ENCODE data around the gene HMCN1.
"Not testable (repeated sequence)": the region's sequence is repeated elsewhere in the genome, so short reads cannot be mapped to it uniquely, and the experiment has no call there.

Gene HMCN1

DNA sequence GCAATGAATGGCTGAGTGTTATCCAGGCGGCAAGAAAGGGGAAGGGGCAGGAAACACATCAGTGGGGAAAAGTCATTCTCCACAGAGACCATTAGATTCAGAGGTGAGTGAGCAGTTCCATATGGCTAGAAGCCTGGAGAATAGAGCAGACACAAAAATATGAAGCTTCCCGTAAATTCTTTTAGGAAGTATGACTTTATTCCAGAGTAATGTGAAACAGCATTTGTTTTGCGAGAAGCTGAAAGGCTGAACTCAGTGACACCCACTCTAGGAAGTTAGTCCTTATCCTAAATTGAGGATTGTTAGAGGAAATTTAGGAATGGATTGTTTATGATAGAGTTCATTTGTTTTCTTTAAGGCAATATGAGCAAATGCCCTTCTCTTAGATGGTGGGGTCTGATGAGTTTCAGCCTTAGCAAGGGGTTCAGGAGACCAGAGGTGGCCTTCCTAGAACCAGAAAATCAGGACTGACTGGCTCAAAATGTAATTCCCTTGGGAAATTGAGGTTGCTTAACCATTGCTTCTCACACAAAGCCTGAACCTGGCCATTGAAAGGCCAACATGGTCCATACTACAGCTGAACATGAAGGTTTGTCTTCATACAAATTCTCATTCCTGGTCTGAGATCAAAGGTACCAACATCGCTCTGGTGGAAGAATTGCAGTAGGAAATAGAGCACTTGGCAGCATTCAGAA, 473.3 kb downstream of the HMCN1 start:
- H2AFZ ChIP-seq (ENCODE audit: low read length): no peak overlapping the region
- no peak overlapping the region for H3K27ac ChIP-seq (ENCODE audit: low read length)

DNA sequence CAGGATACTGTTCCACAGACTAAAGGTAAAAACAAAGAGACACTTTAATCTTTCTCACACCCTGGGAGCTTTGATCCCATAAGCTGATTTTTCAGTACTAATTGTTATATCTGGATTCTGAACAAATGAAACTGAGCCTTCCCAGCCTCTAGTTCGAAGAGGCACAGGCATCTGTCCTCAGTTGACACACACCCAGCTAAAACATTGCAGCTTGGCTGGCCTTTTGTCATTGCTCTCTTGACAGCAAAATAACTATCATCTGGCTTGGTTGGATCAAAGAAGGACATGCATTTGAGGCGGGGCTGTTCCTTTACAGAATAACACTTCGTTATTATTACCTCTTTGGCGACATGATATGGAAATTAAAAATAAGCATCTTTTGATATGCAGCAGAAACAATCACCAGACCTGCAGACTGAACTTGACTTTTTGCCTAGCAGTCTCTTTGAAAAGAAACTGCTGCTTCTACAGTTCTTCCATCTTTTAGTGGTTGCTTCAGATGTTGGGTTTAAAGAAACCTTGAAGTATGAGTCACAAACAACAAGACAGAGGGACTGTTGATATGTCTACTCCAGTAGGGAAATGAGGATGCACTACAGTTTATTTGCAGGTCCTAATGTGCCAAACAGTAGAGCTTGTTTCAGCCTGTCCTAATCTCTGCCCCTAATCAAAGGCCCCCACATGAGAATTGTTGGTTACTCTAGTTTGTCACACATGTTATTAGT, 474.4 kb downstream of the HMCN1 start:
- Histone ChIP-seq H3K9ac (ENCODE audit: low read length) (no peak overlapping the region), H3K9me3 (replicated peaks; ENCODE audit: insufficient read depth, low read length) (no peaks in the 10 kb centered on the region), H3K79me2 (ENCODE audit: low read length) (no peaks in the 10 kb centered on the region), H3K4me1 (ENCODE audit: low read length) (no peaks in the 10 kb centered on the region), H3K4me3 (ENCODE audit: low read length) (no peak overlapping the region), H3K27me3 (replicated peaks; ENCODE audit: insufficient read depth, low read length) (no peaks in the 10 kb centered on the region), H3K4me2 (ENCODE audit: low read depth, low read length) (no peak overlapping the region), H3K27ac (ENCODE audit: low read length) (no peak overlapping the region), H3K9me2 (replicated peaks; ENCODE audit: insufficient read depth, low read length) (no peaks in the 10 kb centered on the region), H4K20me1 (ENCODE audit: insufficient read depth, low read length) (no peaks in the 10 kb centered on the region), H3F3A (ENCODE audit: insufficient read depth, low read length) (no peaks in the 10 kb centered on the region), H2AFZ (ENCODE audit: low read length) (no peak overlapping the region), H3K36me3 (replicated peaks; ENCODE audit: insufficient read depth, low read length) (no peaks in the 10 kb centered on the region)
- TF ChIP-seq EZH2phosphoT487 (IDR thresholded peaks at IDR 0.05; ENCODE audit: low read length) (no peak), EZH2 (optimal IDR thresholded peaks at IDR 0.05; ENCODE audit: low read depth, low read length) (no peak)
- TF ChIP-seq, protein P1, sequence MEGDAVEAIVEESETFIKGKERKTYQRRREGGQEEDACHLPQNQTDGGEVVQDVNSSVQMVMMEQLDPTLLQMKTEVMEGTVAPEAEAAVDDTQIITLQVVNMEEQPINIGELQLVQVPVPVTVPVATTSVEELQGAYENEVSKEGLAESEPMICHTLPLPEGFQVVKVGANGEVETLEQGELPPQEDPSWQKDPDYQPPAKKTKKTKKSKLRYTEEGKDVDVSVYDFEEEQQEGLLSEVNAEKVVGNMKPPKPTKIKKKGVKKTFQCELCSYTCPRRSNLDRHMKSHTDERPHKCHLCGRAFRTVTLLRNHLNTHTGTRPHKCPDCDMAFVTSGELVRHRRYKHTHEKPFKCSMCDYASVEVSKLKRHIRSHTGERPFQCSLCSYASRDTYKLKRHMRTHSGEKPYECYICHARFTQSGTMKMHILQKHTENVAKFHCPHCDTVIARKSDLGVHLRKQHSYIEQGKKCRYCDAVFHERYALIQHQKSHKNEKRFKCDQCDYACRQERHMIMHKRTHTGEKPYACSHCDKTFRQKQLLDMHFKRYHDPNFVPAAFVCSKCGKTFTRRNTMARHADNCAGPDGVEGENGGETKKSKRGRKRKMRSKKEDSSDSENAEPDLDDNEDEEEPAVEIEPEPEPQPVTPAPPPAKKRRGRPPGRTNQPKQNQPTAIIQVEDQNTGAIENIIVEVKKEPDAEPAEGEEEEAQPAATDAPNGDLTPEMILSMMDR (IDR thresholded peaks at IDR 0.05; ENCODE audit: low read length): no peak
- no peak for DNase-seq

More for the DNA sequence above, 473.3 kb downstream of the HMCN1 start:
- no peak for DNase-seq
- Histone ChIP-seq H3K9ac (ENCODE audit: low read length) (no peak overlapping the region), H3K27me3 (replicated peaks; ENCODE audit: insufficient read depth, low read length) (no peaks in the 10 kb centered on the region), H3K4me1 (ENCODE audit: low read length) (no peaks in the 10 kb centered on the region), H3K4me2 (ENCODE audit: low read depth, low read length) (no peak overlapping the region), H3K4me3 (ENCODE audit: low read length) (no peak overlapping the region), H3F3A (ENCODE audit: insufficient read depth, low read length) (no peaks in the 10 kb centered on the region), H3K9me2 (replicated peaks; ENCODE audit: insufficient read depth, low read length) (no peaks in the 10 kb centered on the region), H4K20me1 (ENCODE audit: insufficient read depth, low read length) (no peaks in the 10 kb centered on the region), H3K36me3 (replicated peaks; ENCODE audit: insufficient read depth, low read length) (no peaks in the 10 kb centered on the region), H3K9me3 (replicated peaks; ENCODE audit: insufficient read depth, low read length) (no peaks in the 10 kb centered on the region), H3K79me2 (ENCODE audit: low read length) (no peaks in the 10 kb centered on the region)
- TF ChIP-seq EZH2phosphoT487 (IDR thresholded peaks at IDR 0.05; ENCODE audit: low read length) (no peak), EZH2 (optimal IDR thresholded peaks at IDR 0.05; ENCODE audit: low read depth, low read length) (no peak)

DNA sequence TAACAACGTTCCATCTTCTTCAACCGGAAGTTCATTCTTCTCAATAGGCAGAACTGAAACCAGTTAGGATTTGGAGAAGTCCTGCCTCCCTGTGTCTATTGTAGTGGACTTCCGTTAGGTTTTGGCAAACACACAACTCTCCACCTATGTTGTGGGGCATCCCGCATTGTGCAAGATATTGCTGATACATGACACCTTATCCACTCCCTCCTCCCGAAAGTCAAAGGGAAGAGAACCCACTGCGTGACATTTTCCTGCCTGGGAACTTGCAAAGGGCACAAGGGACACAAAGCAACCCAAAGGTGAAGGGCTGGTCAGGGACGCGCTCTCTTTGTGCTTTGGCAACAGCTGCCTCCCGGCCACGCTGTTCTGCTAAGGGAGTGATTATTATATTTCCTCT, 476.1 kb downstream of the HMCN1 start:
- Histone ChIP-seq H3K79me2 (ENCODE audit: low read length) (no peaks in the 10 kb centered on the region), H3K4me1 (ENCODE audit: low read length) (no peaks in the 10 kb centered on the region), H3K9me3 (replicated peaks; ENCODE audit: insufficient read depth, low read length) (no peaks in the 10 kb centered on the region), H3K27ac (ENCODE audit: low read length) (no peak overlapping the region), H3K9me2 (replicated peaks; ENCODE audit: insufficient read depth, low read length) (no peaks in the 10 kb centered on the region), H3K36me3 (replicated peaks; ENCODE audit: insufficient read depth, low read length) (no peaks in the 10 kb centered on the region), H2AFZ (ENCODE audit: low read length) (no peak overlapping the region), H3K4me3 (ENCODE audit: low read length) (no peak overlapping the region), H4K20me1 (ENCODE audit: insufficient read depth, low read length) (no peaks in the 10 kb centered on the region), H3F3A (ENCODE audit: insufficient read depth, low read length) (no peaks in the 10 kb centered on the region), H3K27me3 (replicated peaks; ENCODE audit: insufficient read depth, low read length) (no peaks in the 10 kb centered on the region), H3K4me2 (ENCODE audit: low read depth, low read length) (no peak overlapping the region), H3K9ac (ENCODE audit: low read length) (no peak overlapping the region)
- DNase-seq: no peak
- no peak for TF ChIP-seq EZH2 (optimal IDR thresholded peaks at IDR 0.05; ENCODE audit: low read depth, low read length)

DNA sequence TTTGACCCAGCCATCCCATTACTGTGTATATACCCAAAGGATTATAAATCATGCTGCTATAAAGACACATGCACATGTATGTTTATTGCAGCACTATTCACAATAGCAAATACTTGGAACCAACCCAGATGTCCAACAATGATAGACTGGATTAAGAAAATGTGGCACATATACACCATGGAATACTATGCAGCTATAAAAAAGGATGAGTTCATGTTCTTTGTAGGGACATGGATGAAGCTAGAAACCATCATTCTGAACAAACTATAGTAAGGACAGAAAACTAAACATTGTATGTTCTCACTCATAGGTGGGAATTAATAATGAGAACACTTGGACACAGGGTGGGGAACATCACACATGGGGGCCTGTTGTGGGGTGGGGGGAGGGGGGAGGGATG, 477.4 kb downstream of the HMCN1 start:
- not testable (repeated sequence) for H3K9ac ChIP-seq (ENCODE audit: low read length); H3K9me2 ChIP-seq (replicated peaks; ENCODE audit: insufficient read depth, low read length); H3K36me3 ChIP-seq (replicated peaks; ENCODE audit: insufficient read depth, low read length); H2AFZ ChIP-seq (ENCODE audit: low read length); H3F3A ChIP-seq (ENCODE audit: insufficient read depth, low read length); H3K27me3 ChIP-seq (replicated peaks; ENCODE audit: insufficient read depth, low read length); H3K79me2 ChIP-seq (ENCODE audit: low read length); DNase-seq; H4K20me1 ChIP-seq (ENCODE audit: insufficient read depth, low read length); H3K4me1 ChIP-seq (ENCODE audit: low read length); H3K27ac ChIP-seq (ENCODE audit: low read length); H3K9me3 ChIP-seq (replicated peaks; ENCODE audit: insufficient read depth, low read length); H3K4me3 ChIP-seq (ENCODE audit: low read length); H3K4me2 ChIP-seq (ENCODE audit: low read depth, low read length)
